Occipital lobe (tissue), 2 donors: ENCODE data around the gene MVP. TPM values are rescaled to one million over a fixed set of nuclear protein-coding genes. Genes with fewer than 3 reads are reported as not detected.

ENCODE experiments used
- DNase-seq: peaks from one replicate; lab custom pipeline; 2025; lab: John Stamatoyannopoulos, UW
- total RNA-seq: library from RNA; depleted of rRNA; stranded (reverse); fragments of >200 nt; gene quantifications from one replicate; pipeline ENCODE4 v1.2.3, GENCODE V29; 2014

The MVP gene
- total RNA-seq, 1 donor from 2014 or later: 6.1 TPM

GRCh38 chr16:29804455-29805231, 15.6 kb upstream of the MVP start:
- DNase-seq: peak; percentile 65

GRCh38 chr16:29805232-29806098, 14.8 kb upstream of the MVP start:
- peak; percentile 97 for DNase-seq

GRCh38 chr16:29806099-29806579, 14.1 kb upstream of the MVP start, which contains the start of gene MAZ:
MAZ (plus strand) TSS chr16:29806529; CDS start chr16:29806702, 173 bp downstream.
- DNase-seq: no peak

GRCh38 chr16:29806641-29807425, 13.4 kb upstream of the MVP start:
- DNase-seq: no peak

- DNase-seq: peak; percentile 79
These were observed 12.6 kb upstream of the MVP start for GRCh38 chr16:29807426-29808218.

- no peak for DNase-seq
These were observed 11.9 kb upstream of the MVP start for GRCh38 chr16:29808219-29808900.

- DNase-seq: no peak
These were observed 11.1 kb upstream of the MVP start for GRCh38 chr16:29809031-29809747.

- DNase-seq: no peak
These were observed 10.2 kb upstream of the MVP start for GRCh38 chr16:29809850-29810698.

GRCh38 chr16:29810699-29811169, 9.5 kb upstream of the MVP start:
- DNase-seq: no peak

GRCh38 chr16:29811170-29811895, 8.9 kb upstream of the MVP start:
- DNase-seq: peak; percentile 88

- peak; percentile 55 for DNase-seq
These were observed 8.2 kb upstream of the MVP start, which contains the start of gene PRRT2 for GRCh38 chr16:29811896-29812665. PRRT2 (plus strand) TSS chr16:29812193; CDS start chr16:29813055, 862 bp downstream.

- no peak for DNase-seq
These were observed 7.3 kb upstream of the MVP start for GRCh38 chr16:29812754-29813643.

- no peak for DNase-seq
These were observed 6.4 kb upstream of the MVP start for GRCh38 chr16:29813644-29814562.

GRCh38 chr16:29814592-29814991, 5.7 kb upstream of the MVP start:
- DNase-seq: no peak
